Lung (tissue), 12 donors: ENCODE results near the gene SLC25A42. TPM values are rescaled to one million over a fixed set of nuclear protein-coding genes. Genes with fewer than 3 reads are reported as not detected.

Experiments used
- ATAC-seq: fragments of 200-7000 bp; cut with Tn5 transposase; one replicate; pipeline ENCODE4 v1.9.1; 2020; ENCODE audit warnings: moderate number of reproducible peaks; ENCODE audit not compliant: insufficient read depth, low FRiP score
- DNase-seq, 3 donors: peaks; one replicate each; pipeline ENCODE4 v3.0.0-alpha.2; 2013 to 2017
- H3K27ac ChIP-seq, 2 donors: one replicate each; pipeline ENCODE4 v1.5.1; 2013; ENCODE audit warnings: mild to moderate bottlenecking in 2 of 2, moderate library complexity in 2 of 2, control low read depth in 1 of 2, inconsistent platforms in 1 of 2, low read depth in 1 of 2, low read length in 1 of 2
- H3K27me3 ChIP-seq, 3 donors: one replicate each; pipeline ENCODE4 v1.5.1; 2013; ENCODE audit warnings: low read length in 2 of 3; ENCODE audit not compliant: control insufficient read depth in 3 of 3, insufficient read depth in 3 of 3
- H3K36me3 ChIP-seq, 4 donors: one replicate each; pipeline ENCODE4 v1.5.1; 2013; ENCODE audit warnings: low read length in 4 of 4, mild to moderate bottlenecking in 1 of 4, moderate library complexity in 1 of 4; ENCODE audit not compliant: control insufficient read depth in 4 of 4, insufficient read depth in 4 of 4
- H3K4me1 ChIP-seq, 5 donors: one replicate each; pipeline ENCODE4 v1.5.1; 2013; ENCODE audit warnings: low read length in 5 of 5, mild to moderate bottlenecking in 2 of 5, moderate library complexity in 1 of 5; ENCODE audit not compliant: control insufficient read depth in 5 of 5, insufficient read depth in 5 of 5
- H3K4me3 ChIP-seq: one replicate; pipeline ENCODE4 v1.5.1; 2013; ENCODE audit warnings: mild to moderate bottlenecking, control low read depth, moderate library complexity
- H3K9ac ChIP-seq, 2 donors: one replicate each; pipeline ENCODE4 v1.5.1; 2013; ENCODE audit warnings: low read length in 2 of 2, control low read depth in 1 of 2; ENCODE audit not compliant: insufficient read depth in 1 of 2
- H3K9me3 ChIP-seq, 4 donors: one replicate each; pipeline ENCODE4 v1.5.1; 2013; ENCODE audit warnings: low read length in 3 of 4, mild to moderate bottlenecking in 1 of 4, moderate library complexity in 1 of 4; ENCODE audit not compliant: control insufficient read depth in 4 of 4, insufficient read depth in 3 of 4
- WGBS, 2 donors: extraction: QIAGEN DNeasy Blood & Tissue Kit; methylation state at CpG; one replicate each; pipeline ENCODE4 v1.1.7; 2013; 5-methylcytosine and 5-hydroxymethylcytosine counted together
- polyA plus RNA-seq, 2 donors: library from polyadenylated mRNA; stranded (reverse); fragments of 200-250 nt; gene quantifications; one replicate each; pipeline ENCODE4 v1.2.1, GENCODE V29; 2013
- total RNA-seq, 2 donors: library from RNA; depleted of rRNA in 1 of 2; stranded (reverse); fragments of >200 nt in 1 of 2; gene quantifications; one replicate each; pipeline ENCODE4 v1.2.1, GENCODE V29; 2014 to 2021
- TF ChIP-seq, protein P1 (sequence below): IDR thresholded peaks from 2 replicates; pipeline ENCODE4 v1.5.1; 2012; ENCODE audit warnings: mild to moderate bottlenecking; ENCODE audit errors: control extremely low read depth, extremely low read depth
- donor health status: control.
- donor health status: control.
- donor health status: Bipolar disorder and iron deficiency.
- donor health status: healthy.
- donor health status: DM: yes; HTN: yes; CAD: no.

SLC25A42 gene
- total and polyA plus RNA-seq, 4 donors: 5.8 to 10.1 (median 7.0) TPM

DNA sequence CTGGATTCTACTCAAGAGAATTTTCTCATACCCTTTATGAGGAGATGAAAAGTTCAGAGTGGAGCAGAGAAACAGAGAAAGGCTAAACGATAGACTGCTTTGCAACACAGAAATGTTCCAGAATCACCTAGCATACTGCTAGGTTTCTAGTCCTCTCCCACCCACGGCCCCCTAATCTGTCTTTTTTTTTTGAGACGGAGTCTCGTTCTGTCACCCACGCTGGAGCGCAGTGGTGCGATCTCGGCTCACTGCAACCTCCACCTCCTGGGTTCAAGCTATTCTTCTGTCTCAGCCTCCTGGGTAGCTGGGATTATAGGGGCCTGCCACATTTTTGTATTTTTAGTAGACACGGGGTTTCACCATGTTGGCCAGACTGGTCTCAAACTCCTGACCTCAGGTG lies 35.3 kb upstream of the SLC25A42 start:
- peaks cover 0 to 7% (median 3%) of the 10 kb centered on the region in 5 donors for H3K4me1 ChIP-seq
- DNase-seq (no peak), ATAC-seq (no peak)
- no peak overlapping the region for H3K4me3 ChIP-seq
- no peaks in the 10 kb centered on the region for H3K9me3 ChIP-seq
- TF ChIP-seq, protein P1, sequence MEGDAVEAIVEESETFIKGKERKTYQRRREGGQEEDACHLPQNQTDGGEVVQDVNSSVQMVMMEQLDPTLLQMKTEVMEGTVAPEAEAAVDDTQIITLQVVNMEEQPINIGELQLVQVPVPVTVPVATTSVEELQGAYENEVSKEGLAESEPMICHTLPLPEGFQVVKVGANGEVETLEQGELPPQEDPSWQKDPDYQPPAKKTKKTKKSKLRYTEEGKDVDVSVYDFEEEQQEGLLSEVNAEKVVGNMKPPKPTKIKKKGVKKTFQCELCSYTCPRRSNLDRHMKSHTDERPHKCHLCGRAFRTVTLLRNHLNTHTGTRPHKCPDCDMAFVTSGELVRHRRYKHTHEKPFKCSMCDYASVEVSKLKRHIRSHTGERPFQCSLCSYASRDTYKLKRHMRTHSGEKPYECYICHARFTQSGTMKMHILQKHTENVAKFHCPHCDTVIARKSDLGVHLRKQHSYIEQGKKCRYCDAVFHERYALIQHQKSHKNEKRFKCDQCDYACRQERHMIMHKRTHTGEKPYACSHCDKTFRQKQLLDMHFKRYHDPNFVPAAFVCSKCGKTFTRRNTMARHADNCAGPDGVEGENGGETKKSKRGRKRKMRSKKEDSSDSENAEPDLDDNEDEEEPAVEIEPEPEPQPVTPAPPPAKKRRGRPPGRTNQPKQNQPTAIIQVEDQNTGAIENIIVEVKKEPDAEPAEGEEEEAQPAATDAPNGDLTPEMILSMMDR: no peak
- WGBS, 2 donors: 96 to 97% methylated on average over 9 of the region's 9 CpGs
- no peaks in the 10 kb centered on the region for H3K27me3 ChIP-seq
- H3K36me3 ChIP-seq: peaks cover 31 to 49% (median 38%) of the 10 kb centered on the region in 4 donors
- H3K27ac ChIP-seq: no peak overlapping the region
- no peak overlapping the region for H3K9ac ChIP-seq

DNA sequence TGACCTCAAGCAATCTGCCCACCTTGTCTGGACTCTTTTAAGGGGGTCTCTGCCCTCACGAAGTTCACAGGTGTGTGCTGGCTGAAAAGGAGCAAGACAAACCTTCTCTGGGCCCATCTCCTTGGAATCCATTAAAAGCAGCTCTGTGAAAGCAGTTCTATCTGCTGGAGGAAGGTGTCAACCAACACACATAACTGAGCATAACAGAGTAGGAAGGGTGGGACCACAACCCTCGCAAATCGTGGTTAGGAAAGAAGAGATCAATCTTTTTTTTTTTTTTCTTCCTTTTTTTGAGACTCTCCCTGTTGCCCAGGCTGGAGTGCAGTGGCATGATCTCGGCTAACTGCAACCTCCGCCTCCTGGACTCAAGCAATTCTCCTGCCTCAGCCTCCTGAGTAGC lies 31.9 kb upstream of the SLC25A42 start:
- WGBS, 2 donors: 55 to 64% methylated on average over 5 of the region's 5 CpGs
- Histone ChIP-seq H3K9me3 (no peaks in the 10 kb centered on the region), H3K27ac (peak overlapping the region in 1 of 2 donors; percentile 64), H3K36me3 (peaks cover 11 to 22% (median 17%) of the 10 kb centered on the region in 4 donors), H3K4me1 (peaks cover 0 to 14% (median 5%) of the 10 kb centered on the region in 5 donors), H3K9ac (peak overlapping the region in 1 of 2 donors; percentile 29), H3K4me3 (no peak overlapping the region), H3K27me3 (no peaks in the 10 kb centered on the region)
- DNase-seq (no peak), ATAC-seq (no peak)
- TF ChIP-seq, protein P1: no peak

DNA sequence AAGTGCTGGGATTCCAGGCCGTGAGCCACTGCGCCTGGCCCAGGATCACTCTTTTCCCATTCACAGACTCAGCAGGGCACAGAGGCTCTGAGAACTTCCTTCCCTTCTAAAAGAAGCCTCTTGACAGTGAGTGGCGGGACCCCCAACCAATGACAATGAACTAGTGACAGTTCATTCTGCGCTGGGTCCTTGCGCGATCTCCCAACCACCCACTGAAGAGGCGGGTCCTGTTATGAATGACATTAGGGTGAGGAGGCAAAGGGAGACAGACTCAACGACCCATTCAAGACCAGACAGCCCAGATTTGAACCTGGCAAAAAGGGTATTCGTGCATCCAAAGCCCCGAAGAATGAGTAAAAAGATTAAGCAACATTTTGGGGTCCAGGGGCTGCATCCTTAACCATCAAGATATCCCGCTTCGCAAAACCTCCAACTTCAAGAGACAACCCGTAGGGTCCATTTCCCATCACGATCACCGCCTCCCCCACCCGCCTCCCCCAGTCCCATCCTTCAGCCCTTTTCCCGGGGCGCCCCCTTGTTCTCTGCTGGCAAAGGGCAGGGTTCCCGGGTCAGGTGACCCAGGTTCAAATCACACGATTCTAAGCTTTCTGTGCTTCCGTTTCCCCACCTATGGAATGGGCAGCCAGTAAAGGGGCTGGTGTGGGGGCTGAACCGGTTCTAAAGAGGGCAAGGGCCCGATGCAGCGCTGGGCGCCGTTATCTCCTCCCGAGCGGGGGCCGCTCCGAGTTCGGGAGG lies 31.2 kb upstream of the SLC25A42 start:
- DNase-seq (peak; percentile 95 to 98 (median 97)), ATAC-seq (peak; percentile 69)
- 0 to 1% methylated on average over 31 of the region's 31 CpGs for WGBS, 2 donors
- no peaks in the 10 kb centered on the region for H3K27me3 ChIP-seq
- H3K9ac ChIP-seq: peak overlapping the region; percentile 42 to 68
- peaks cover 0 to under 1% (median 0%) of the 10 kb centered on the region in 4 donors for H3K9me3 ChIP-seq
- peak overlapping the region; percentile 84 for H3K4me3 ChIP-seq
- TF ChIP-seq, protein P1: no peak
- peak overlapping the region; percentile 80 to 96 for H3K27ac ChIP-seq
- H3K36me3 ChIP-seq: peaks cover 11 to 18% (median 17%) of the 10 kb centered on the region in 4 donors
- H3K4me1 ChIP-seq: peaks cover 0 to 14% (median 5%) of the 10 kb centered on the region in 5 donors
